IPS-11a (cell line): ENCODE data around the gene PFKFB3.

Experiments
- H3K4me3 ChIP-seq: one replicate; pipeline ENCODE4 v1.5.1; 2013; ENCODE audit warnings: low read depth, low read length, control low read depth

Gene PFKFB3

GRCh38 chr10:6297951-6298381, 95.2 kb downstream of the PFKFB3 start:
- H3K4me3 ChIP-seq: no peak overlapping the region

- no peak overlapping the region for H3K4me3 ChIP-seq
These were observed 95.7 kb downstream of the PFKFB3 start for GRCh38 chr10:6298428-6298827.

GRCh38 chr10:6299234-6299633, 96.5 kb downstream of the PFKFB3 start:
- no peak overlapping the region for H3K4me3 ChIP-seq

- H3K4me3 ChIP-seq: no peak overlapping the region
These were observed 97.0 kb downstream of the PFKFB3 start for GRCh38 chr10:6299743-6300105.

- no peak overlapping the region for H3K4me3 ChIP-seq
These were observed 97.5 kb downstream of the PFKFB3 start for GRCh38 chr10:6300106-6300783.

GRCh38 chr10:6300784-6301460, 98.2 kb downstream of the PFKFB3 start:
- no peak overlapping the region for H3K4me3 ChIP-seq

- H3K4me3 ChIP-seq: no peak overlapping the region
These were observed 98.8 kb downstream of the PFKFB3 start for GRCh38 chr10:6301488-6302075.
